H1 (cell line): ENCODE results near the gene MIEN1. TPM values are rescaled to one million over a fixed set of nuclear protein-coding genes. Genes with fewer than 3 reads are reported as not detected.

Experiments
- CHD1 ChIP-seq: IDR thresholded peaks from 2 replicates; pipeline ENCODE4 v1.6.1; 2012; ENCODE audit warnings: low read depth, low read length, improper control_type of control experiment
- HDAC2 ChIP-seq, 2 experiments: fragments of 300-600 bp in 1 of 2; sonication (generic) in 1 of 2; IDR thresholded peaks; 2 replicates each; pipeline ENCODE4 v1.6.1; 2011 to 2012; ENCODE audit warnings: low read depth in 2 of 2, low read length in 2 of 2, mild to moderate bottlenecking in 2 of 2, moderate library complexity in 2 of 2, borderline replicate concordance in 1 of 2, inconsistent platforms in 1 of 2
- JUN ChIP-seq: IDR thresholded peaks from 2 replicates; pipeline ENCODE4 v1.6.1; 2011; ENCODE audit warnings: low read depth, mild to moderate bottlenecking, improper control_type of control experiment, low read length
- SIX5 ChIP-seq: IDR thresholded peaks from 2 replicates; pipeline ENCODE4 v1.6.1; 2011; ENCODE audit warnings: mild to moderate bottlenecking, low read depth, low read length
- polyA plus RNA-seq, 7 experiments: library from polyadenylated mRNA; depleted of rRNA in 3 of 7; stranded (reverse) in 5 of 7; unstranded in 2 of 7; fragments of >200 nt in 5 of 7; fragments of 200-250 nt in 2 of 7; gene quantifications; 1 replicate in 5 of 7; 2 replicates in 1 of 7; 4 replicates in 1 of 7; pipeline versions ENCODE4 v1.2.1 to v1.2.3, GENCODE V29; 2011 to 2013; ENCODE audit warnings: missing spikeins in 2 of 7, mixed read lengths in 2 of 7
- total RNA-seq: library from RNA; stranded (reverse); fragmentation: NEBNext Ultra II Directional; extraction: Animal tissue kit (Norgen Biotek cat#: 25700); gene quantifications from 2 replicates; pipeline ENCODE4 v1.2.1, GENCODE V29; 2021

MIEN1 gene
- total and polyA plus RNA-seq, 2 of the 8 experiments (the other 6 are each of a cell fraction or from before 2014, with no cell fraction given): 29.6 to 54.9 TPM

- TF ChIP-seq CHD1: no peak
- TF ChIP-seq HDAC2 (IDR thresholded peaks at IDR 0.05; ENCODE audit: borderline replicate concordance in 1 of 2, low read depth in 2 of 2, low read length in 2 of 2): no peak
- no peak for TF ChIP-seq JUN
- TF ChIP-seq SIX5: no peak
Measured at GRCh38 chr17:39742126-39742855, 12.0 kb upstream of the MIEN1 start (continued).
